ENCODE results near the gene RANBP1.

RANBP1 gene

DNA sequence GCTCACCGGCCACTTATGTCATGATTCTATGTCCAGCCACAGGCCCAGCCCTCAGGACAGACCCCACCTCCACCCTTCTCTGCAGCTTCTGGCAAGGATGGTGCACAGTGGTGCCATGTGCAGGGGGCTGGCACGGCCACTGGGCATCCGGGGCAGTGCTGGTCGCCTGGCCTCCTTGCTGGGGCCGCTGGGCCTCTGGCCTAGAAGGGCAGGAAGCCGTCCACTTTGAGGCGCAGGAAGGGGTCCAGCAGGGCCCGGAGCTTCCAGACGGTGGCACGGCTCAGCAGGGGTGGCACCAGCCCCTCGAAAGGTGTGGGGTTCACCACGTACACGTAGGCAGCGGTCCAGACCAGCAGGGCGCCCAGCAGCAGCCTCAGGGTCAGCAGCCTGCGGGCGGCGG, 32.5 kb downstream of the RANBP1 start:
- Histone ChIP-seq H3K9ac (ENCODE audit: low read length) (no peak overlapping the region), H3K36me3 (ENCODE audit: control insufficient read depth, insufficient read depth, low read length) (no peaks in the 10 kb centered on the region), H3K4me1 (ENCODE audit: control insufficient read depth, insufficient read depth, low read length) (no peaks in the 10 kb centered on the region), H3K4me3 (ENCODE audit: low read length) (no peak overlapping the region), H3K9me3 (ENCODE audit: control insufficient read depth, low read length) (no peaks in the 10 kb centered on the region), H3K27me3 (ENCODE audit: control insufficient read depth, insufficient read depth, low read length) (no peaks in the 10 kb centered on the region)

GRCh38 chr22:20149257-20150250, 33.6 kb downstream of the RANBP1 start:
- Histone ChIP-seq H3K27me3 (ENCODE audit: control insufficient read depth, insufficient read depth, low read length) (no peaks in the 10 kb centered on the region), H3K9ac (ENCODE audit: low read length) (no peak overlapping the region), H3K4me1 (ENCODE audit: control insufficient read depth, insufficient read depth, low read length) (no peaks in the 10 kb centered on the region), H3K4me3 (ENCODE audit: low read length) (no peak overlapping the region), H3K36me3 (ENCODE audit: control insufficient read depth, insufficient read depth, low read length) (no peaks in the 10 kb centered on the region), H3K9me3 (ENCODE audit: control insufficient read depth, low read length) (no peaks in the 10 kb centered on the region)

DNA sequence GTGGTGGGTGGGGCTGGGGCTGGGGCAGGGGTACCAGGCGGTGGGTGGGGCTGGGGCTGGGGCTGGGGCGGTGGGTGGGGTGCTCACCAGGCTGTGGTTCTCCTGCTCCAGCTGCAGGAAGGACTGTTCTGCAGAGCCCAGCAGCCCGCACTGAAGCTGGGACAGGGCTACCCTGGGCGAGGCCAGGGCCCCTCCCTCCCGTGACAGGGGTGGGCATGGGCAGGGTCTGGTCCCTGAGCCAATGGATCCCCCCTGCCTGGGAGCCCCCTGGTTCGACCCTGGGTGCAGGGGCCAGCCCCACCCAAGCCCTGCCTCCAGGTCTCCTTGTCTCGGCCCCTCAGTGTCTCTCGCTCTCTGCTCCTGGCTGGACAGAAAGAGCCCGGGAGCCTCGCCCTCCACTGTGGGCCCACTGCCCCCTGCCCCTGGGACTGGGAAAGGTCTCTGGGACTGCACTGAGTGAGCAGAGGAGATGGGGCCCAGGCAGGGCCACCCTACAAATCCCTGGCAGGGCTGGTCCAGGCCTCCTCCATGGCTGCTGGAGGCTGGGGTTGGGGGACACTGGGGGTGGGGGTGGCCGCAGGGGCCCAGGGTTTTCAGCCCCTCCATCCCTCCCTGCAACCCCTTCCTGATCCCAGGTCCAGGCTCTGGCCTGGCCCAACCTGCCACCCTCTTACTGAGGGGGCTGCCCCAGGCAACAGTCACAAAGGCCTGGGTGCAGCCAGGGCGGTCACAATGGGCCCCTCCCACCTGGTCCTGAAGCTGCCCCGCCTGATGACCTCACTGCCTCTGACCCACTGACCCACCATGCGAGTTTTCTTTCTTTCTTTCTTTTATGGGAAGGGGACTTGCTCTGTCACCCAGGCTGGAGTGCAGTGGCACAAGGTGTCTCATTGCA, 34.7 kb downstream of the RANBP1 start, which contains the start of gene CCDC188:
Gene CCDC188 (minus strand): TSS at position 675 of the 895 bp plus-strand sequence. CDS start 69 bp downstream, at position 606.
- Histone ChIP-seq H3K4me1 (ENCODE audit: control insufficient read depth, insufficient read depth, low read length) (no peaks in the 10 kb centered on the region), H3K9ac (ENCODE audit: low read length) (no peak within 1 kb of the TSS), H3K9me3 (ENCODE audit: control insufficient read depth, low read length) (no peaks in the 10 kb centered on the region)

GRCh38 chr22:20151276-20151588, 35.3 kb downstream of the RANBP1 start:
- H3K36me3 ChIP-seq (ENCODE audit: control insufficient read depth, insufficient read depth, low read length), result no peaks in the 10 kb centered on the region
- no peaks in the 10 kb centered on the region for H3K4me1 ChIP-seq (ENCODE audit: control insufficient read depth, insufficient read depth, low read length)
- H3K9me3 ChIP-seq (ENCODE audit: control insufficient read depth, low read length), result no peaks in the 10 kb centered on the region
- no peaks in the 10 kb centered on the region for H3K27me3 ChIP-seq (ENCODE audit: control insufficient read depth, insufficient read depth, low read length)
- no peak overlapping the region for H3K9ac ChIP-seq (ENCODE audit: low read length)
- H3K4me3 ChIP-seq (ENCODE audit: low read length), result no peak overlapping the region

More for the DNA sequence above, 34.7 kb downstream of the RANBP1 start, which contains the start of gene CCDC188:
- Histone ChIP-seq H3K36me3 (ENCODE audit: control insufficient read depth, insufficient read depth, low read length) (no peaks in the 10 kb centered on the region), H3K4me3 (ENCODE audit: low read length) (no peak within 1 kb of the TSS), H3K27me3 (ENCODE audit: control insufficient read depth, insufficient read depth, low read length) (no peaks in the 10 kb centered on the region)

GRCh38 chr22:20152464-20152890, 36.6 kb downstream of the RANBP1 start:
- Histone ChIP-seq H3K4me3 (ENCODE audit: low read length) (no peak overlapping the region), H3K4me1 (ENCODE audit: control insufficient read depth, insufficient read depth, low read length) (peaks cover 5% of the 10 kb centered on the region), H3K36me3 (ENCODE audit: control insufficient read depth, insufficient read depth, low read length) (no peaks in the 10 kb centered on the region), H3K9me3 (ENCODE audit: control insufficient read depth, low read length) (no peaks in the 10 kb centered on the region), H3K9ac (ENCODE audit: low read length) (no peak overlapping the region), H3K27me3 (ENCODE audit: control insufficient read depth, insufficient read depth, low read length) (peaks cover 1% of the 10 kb centered on the region)

DNA sequence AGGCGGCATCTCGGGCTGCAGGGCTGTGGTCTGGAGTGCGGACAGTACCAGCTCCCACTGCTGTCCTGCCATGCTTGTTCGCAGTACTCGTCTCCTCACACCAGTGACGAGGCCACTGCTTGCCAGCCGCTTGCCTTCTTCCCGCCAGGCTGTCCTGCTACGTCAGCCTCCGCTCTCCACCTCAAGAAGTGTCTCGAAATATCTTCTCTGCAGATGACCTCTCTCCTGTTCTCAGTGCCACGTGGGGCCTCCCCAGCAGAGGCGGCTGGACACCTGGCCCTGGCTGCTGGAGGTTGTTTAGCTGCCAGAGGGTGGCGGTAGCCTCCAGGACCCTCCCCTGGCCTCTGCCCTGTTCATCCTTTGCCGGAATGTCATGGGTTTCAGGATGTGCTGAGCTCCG, 38.0 kb downstream of the RANBP1 start:
- H3K9ac ChIP-seq (ENCODE audit: low read length), result no peak overlapping the region
- H3K4me1 ChIP-seq (ENCODE audit: control insufficient read depth, insufficient read depth, low read length), result peaks cover 5% of the 10 kb centered on the region

GRCh38 chr22:20154602-20155187, 38.8 kb downstream of the RANBP1 start:
- peaks cover 5% of the 10 kb centered on the region for H3K4me1 ChIP-seq (ENCODE audit: control insufficient read depth, insufficient read depth, low read length)
- peaks cover 16% of the 10 kb centered on the region for H3K27me3 ChIP-seq (ENCODE audit: control insufficient read depth, insufficient read depth, low read length)
- no peaks in the 10 kb centered on the region for H3K9me3 ChIP-seq (ENCODE audit: control insufficient read depth, low read length)
- H3K9ac ChIP-seq (ENCODE audit: low read length), result no peak overlapping the region
- no peaks in the 10 kb centered on the region for H3K36me3 ChIP-seq (ENCODE audit: control insufficient read depth, insufficient read depth, low read length)
- H3K4me3 ChIP-seq (ENCODE audit: low read length), result no peak overlapping the region

More for the DNA sequence above, 38.0 kb downstream of the RANBP1 start:
- no peaks in the 10 kb centered on the region for H3K9me3 ChIP-seq (ENCODE audit: control insufficient read depth, low read length)
- peaks cover 16% of the 10 kb centered on the region for H3K27me3 ChIP-seq (ENCODE audit: control insufficient read depth, insufficient read depth, low read length)
- no peak overlapping the region for H3K4me3 ChIP-seq (ENCODE audit: low read length)
- no peaks in the 10 kb centered on the region for H3K36me3 ChIP-seq (ENCODE audit: control insufficient read depth, insufficient read depth, low read length)

DNA sequence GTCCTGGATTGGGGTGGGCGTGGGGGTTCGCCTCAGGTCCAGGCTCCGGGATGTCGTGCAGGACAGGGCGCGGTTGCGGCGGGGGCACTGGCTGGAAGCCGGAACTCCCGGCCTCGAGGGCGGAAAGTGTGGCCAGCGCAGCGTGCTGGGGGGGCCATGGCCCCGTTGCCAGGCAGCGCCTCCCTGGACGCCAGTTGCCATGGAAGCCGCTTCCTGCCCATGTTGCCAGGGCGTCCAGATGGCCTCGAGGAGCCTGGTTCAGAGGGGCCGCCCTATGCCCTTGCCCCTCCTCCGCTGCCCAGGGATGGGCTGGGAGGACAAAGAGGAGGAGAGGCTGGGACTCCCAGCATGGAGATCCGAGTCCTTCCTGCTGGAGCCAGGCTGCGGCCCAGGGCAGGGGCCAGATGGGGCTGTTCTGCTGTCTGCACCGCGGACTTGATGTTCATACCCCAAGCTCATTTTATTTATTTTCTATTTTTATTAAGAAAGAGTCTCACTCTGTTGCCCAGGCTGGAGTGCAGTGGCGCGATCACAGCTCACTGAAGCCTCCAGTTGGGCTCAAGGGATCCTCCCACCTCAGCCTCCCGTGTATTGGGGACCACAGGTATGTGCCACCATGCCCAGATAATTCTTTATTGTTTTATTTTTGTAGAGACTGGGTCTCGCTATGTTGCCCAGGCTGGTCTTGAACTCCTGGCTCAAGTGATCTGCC, 39.6 kb downstream of the RANBP1 start:
- Histone ChIP-seq H3K4me3 (ENCODE audit: low read length) (no peak overlapping the region), H3K9ac (ENCODE audit: low read length) (no peak overlapping the region), H3K36me3 (ENCODE audit: control insufficient read depth, insufficient read depth, low read length) (no peaks in the 10 kb centered on the region), H3K4me1 (ENCODE audit: control insufficient read depth, insufficient read depth, low read length) (peaks cover 5% of the 10 kb centered on the region), H3K27me3 (ENCODE audit: control insufficient read depth, insufficient read depth, low read length) (peaks cover 16% of the 10 kb centered on the region), H3K9me3 (ENCODE audit: control insufficient read depth, low read length) (no peaks in the 10 kb centered on the region)

DNA sequence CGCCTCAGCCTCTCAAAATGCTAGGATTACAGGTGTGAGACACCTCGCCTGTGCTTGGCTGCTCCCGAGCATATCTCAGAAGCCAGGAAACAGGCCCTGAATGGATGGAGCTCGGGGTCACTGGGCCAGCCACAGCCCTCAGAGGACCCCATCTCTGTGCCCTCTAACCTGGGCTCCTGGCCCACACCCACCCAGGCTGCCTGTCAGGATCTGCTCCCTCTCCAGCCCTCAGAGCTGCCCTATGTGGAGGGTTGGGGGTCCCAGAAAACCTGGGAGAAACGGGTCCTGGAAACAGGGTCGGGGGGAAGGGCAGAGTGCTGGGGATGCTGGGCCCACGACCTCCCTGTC, 40.1 kb downstream of the RANBP1 start:
- Histone ChIP-seq H3K4me3 (ENCODE audit: low read length) (no peak overlapping the region), H3K36me3 (ENCODE audit: control insufficient read depth, insufficient read depth, low read length) (no peaks in the 10 kb centered on the region), H3K27me3 (ENCODE audit: control insufficient read depth, insufficient read depth, low read length) (peaks cover 16% of the 10 kb centered on the region), H3K4me1 (ENCODE audit: control insufficient read depth, insufficient read depth, low read length) (peaks cover 5% of the 10 kb centered on the region), H3K9me3 (ENCODE audit: control insufficient read depth, low read length) (no peaks in the 10 kb centered on the region), H3K9ac (ENCODE audit: low read length) (no peak overlapping the region)

- Histone ChIP-seq H3K9ac (ENCODE audit: low read length) (no peak overlapping the region), H3K36me3 (ENCODE audit: control insufficient read depth, insufficient read depth, low read length) (no peaks in the 10 kb centered on the region), H3K27me3 (ENCODE audit: control insufficient read depth, insufficient read depth, low read length) (peaks cover 16% of the 10 kb centered on the region), H3K9me3 (ENCODE audit: control insufficient read depth, low read length) (no peaks in the 10 kb centered on the region), H3K4me1 (ENCODE audit: control insufficient read depth, insufficient read depth, low read length) (peaks cover 5% of the 10 kb centered on the region), H3K4me3 (ENCODE audit: low read length) (no peak overlapping the region)
Measured at GRCh38 chr22:20156611-20157429, 40.9 kb downstream of the RANBP1 start.

Data from mucosa of stomach (tissue), 1 donor.